K562 (cell line): ENCODE data around the gene MCU. TPM values are rescaled to one million over a fixed set of nuclear protein-coding genes. Genes with fewer than 3 reads are reported as not detected.

Source experiments
- ATAC-seq: fragments of 200-7000 bp; cut with Tn5 transposase; 3 replicates; pipeline ENCODE4 v1.9.1; 2020; ENCODE audit warnings: moderate library complexity
- BruUV-seq: library from RNA; stranded (reverse); fragments of 400-500 nt; replicated peaks from 2 replicates; lab custom pipeline; 2021; lab: Mats Ljungman, UMichigan
- CTCF ChIA-PET: fragments of 300-600 bp; formaldehyde crosslinking; extraction: SDS; loops from one replicate; lab custom pipeline; 2021; ENCODE audit warnings: low intra/inter-chr PET ratio; lab: Yijun Ruan, JAX
- POLR2A ChIA-PET: fragments of 300-600, 350-650 bp; sonication (Branson Sonifier 250); formaldehyde crosslinking; extraction: SDS; loops from one replicate; lab custom pipeline; 2021; ENCODE audit warnings: antibody characterized with exemption, inconsistent platforms; lab: Yijun Ruan, JAX
- DNase-seq, 4 experiments: peaks; one replicate each; pipeline versions ENCODE4 v3.0.0 to v3.0.0-alpha.2; 2011 to 2018; ENCODE audit warnings: low spot score in 3 of 4, mixed read lengths in 3 of 4; ENCODE audit errors: extremely low read depth in 1 of 4
- FAIRE-seq: peaks from 2 replicates; lab custom pipeline; 2011; peaks lifted over from hg19 to GRCh38; lab: Jason Lieb, UNC
- H2AFZ ChIP-seq: 2 replicates; pipeline ENCODE4 v1.6.0; 2011; ENCODE audit warnings: low read depth, low read length, control low read depth, inconsistent platforms
- H3K27ac ChIP-seq: fragments of 200-600 bp; 3 replicates; pipeline ENCODE4 v1.8.0; 2011; ENCODE audit warnings: low read depth, mild to moderate bottlenecking, control low read depth, inconsistent platforms, low read length, moderate library complexity, mixed read lengths; ENCODE audit errors: extremely low read depth
- H3K27me3 ChIP-seq, 2 experiments: fragments of 300-600 bp in 1 of 2; 2 replicates in 1 of 2; 3 replicates in 1 of 2; pipeline versions ENCODE4 v1.6.0 to v1.8.0; 2011; ENCODE audit warnings: inconsistent platforms in 2 of 2, low read length in 2 of 2, mild to moderate bottlenecking in 1 of 2, mixed read lengths in 1 of 2, moderate library complexity in 1 of 2; ENCODE audit not compliant: control insufficient read depth in 2 of 2, insufficient read depth in 2 of 2
- H3K36me3 ChIP-seq: fragments of 300-600 bp; 3 replicates; pipeline ENCODE4 v1.8.0; 2011; ENCODE audit warnings: mild to moderate bottlenecking, low read length, inconsistent platforms; ENCODE audit not compliant: control insufficient read depth, insufficient read depth
- H3K4me1 ChIP-seq, 2 experiments: fragments of 200-600 bp in 1 of 2; replicated peaks in 1 of 2; 2 replicates in 1 of 2; 3 replicates in 1 of 2; pipeline versions ENCODE4 v1.5.1 to v1.8.0; 2011; ENCODE audit warnings: inconsistent platforms in 2 of 2, low read length in 2 of 2, mild to moderate bottlenecking in 1 of 2, mixed read lengths in 1 of 2, moderate library complexity in 1 of 2; ENCODE audit not compliant: control insufficient read depth in 2 of 2, insufficient read depth in 2 of 2
- H3K4me2 ChIP-seq: 2 replicates; pipeline ENCODE4 v1.6.1; 2011; ENCODE audit warnings: low read length, control low read depth, inconsistent platforms, mixed read lengths; ENCODE audit not compliant: insufficient read depth
- H3K4me3 ChIP-seq: fragments of 200-600 bp; sonication (generic), shearing (Covaris generic); 2 replicates; pipeline ENCODE4 v1.5.1; 2016; ENCODE audit warnings: control low read depth, inconsistent platforms
- H3K79me2 ChIP-seq: fragments of 200-600 bp; 3 replicates; pipeline ENCODE4 v1.8.0; 2011; ENCODE audit warnings: low read length, inconsistent platforms; ENCODE audit not compliant: control insufficient read depth, insufficient read depth
- H3K9ac ChIP-seq, 2 experiments: 2 replicates each; pipeline versions ENCODE4 v1.6.0 to v1.6.1; 2011; ENCODE audit warnings: low read depth in 2 of 2, low read length in 2 of 2, control low read depth in 1 of 2, inconsistent platforms in 1 of 2, mild to moderate bottlenecking in 1 of 2, mixed read lengths in 1 of 2; ENCODE audit not compliant: insufficient read depth in 1 of 2
- H3K9me1 ChIP-seq: one replicate; pipeline ENCODE4 v1.6.0; 2011; ENCODE audit warnings: inconsistent platforms, mild to moderate bottlenecking, low read length, moderate library complexity; ENCODE audit not compliant: control insufficient read depth, insufficient read depth
- H3K9me3 ChIP-seq: replicated peaks from 2 replicates; pipeline ENCODE4 v1.5.1; 2011; ENCODE audit warnings: low read depth, low read length, inconsistent platforms; ENCODE audit not compliant: control insufficient read depth, insufficient read depth
- H4K20me1 ChIP-seq: replicated peaks from 2 replicates; pipeline ENCODE4 v1.6.1; 2011; ENCODE audit warnings: low read length, inconsistent platforms, mixed read lengths; ENCODE audit not compliant: control insufficient read depth, insufficient read depth
- PTRF ChIP-seq: fragments of 450-650 bp; IDR thresholded peaks from 2 replicates; pipeline ENCODE4 v1.6.1; 2016; ENCODE audit warnings: mild to moderate bottlenecking, missing genetic modification characterization, missing compliant biosample characterization
- STAT5A ChIP-seq: IDR thresholded peaks from 2 replicates; pipeline ENCODE4 v1.6.1; 2012; ENCODE audit warnings: low read length, inconsistent platforms, borderline replicate concordance
- WGBS: fragments of 100-300 bp; shearing (Covaris generic); methylation state at CpG from one replicate; pipeline ENCODE4 v1.1.6; 2016; ENCODE audit warnings: low coverage, mixed read lengths; ENCODE audit not compliant: insufficient coverage; ENCODE audit errors: missing lambda C conversion rate; 5-methylcytosine and 5-hydroxymethylcytosine counted together
- in situ Hi-C: fragments of 300-500 bp; cut with MboI; formaldehyde crosslinking; loops from 4 replicates; pipeline ENCODE4 v1.15.0; 2018; ENCODE audit warnings: inconsistent platforms, mixed read lengths
- intact Hi-C: fragments of 100-400 bp; cut with micrococcal nuclease; formaldehyde crosslinking; loops from 2 replicates; pipeline ENCODE4 v1.14.2; 2022
- polyA plus RNA-seq, 8 experiments: library from polyadenylated mRNA; depleted of rRNA in 4 of 8; stranded (reverse) in 5 of 8; unstranded in 3 of 8; fragments of >200 nt; fragmentation: Nextera tagmentation in 2 of 8; fragmentation: Illumina TruSeq in 1 of 8; extraction: Ambion mirVana in 2 of 8; extraction: Trizol in 1 of 8; gene quantifications; 2 replicates each; pipeline versions ENCODE4 v1.2.1 to v1.2.3, GENCODE V29; 2011 to 2014; ENCODE audit warnings: inconsistent platforms in 1 of 8, missing spikeins in 1 of 8
- total RNA-seq, 7 experiments: library from RNA; depleted of rRNA in 6 of 7; stranded (reverse); fragments of >200 nt in 6 of 7; fragmentation: Illumina TruSeq in 2 of 7; extraction: Trizol in 2 of 7; gene quantifications; 2 replicates each; pipeline versions ENCODE4 v1.2.1 to v1.2.3, GENCODE V29; 2011 to 2021; ENCODE audit warnings: low replicate concordance in 1 of 7
- TF ChIP-seq, protein P1 (sequence below): fragments of 450-650 bp; IDR thresholded peaks from 2 replicates; pipeline ENCODE4 v1.6.1; 2016; ENCODE audit warnings: low read depth
- TF ChIP-seq, protein P2 (sequence below): sonication (generic); formaldehyde crosslinking; IDR thresholded peaks from 2 replicates; pipeline ENCODE4 v1.8.0; 2022; ENCODE audit warnings: missing genetic modification reagents, mild to moderate bottlenecking, borderline replicate concordance

The MCU gene
- total and polyA plus RNA-seq, 9 of the 15 experiments (the other 6 are each of a cell fraction or from before 2014, with no cell fraction given), result 8.2 to 88.8 (median 21.3) TPM

DNA sequence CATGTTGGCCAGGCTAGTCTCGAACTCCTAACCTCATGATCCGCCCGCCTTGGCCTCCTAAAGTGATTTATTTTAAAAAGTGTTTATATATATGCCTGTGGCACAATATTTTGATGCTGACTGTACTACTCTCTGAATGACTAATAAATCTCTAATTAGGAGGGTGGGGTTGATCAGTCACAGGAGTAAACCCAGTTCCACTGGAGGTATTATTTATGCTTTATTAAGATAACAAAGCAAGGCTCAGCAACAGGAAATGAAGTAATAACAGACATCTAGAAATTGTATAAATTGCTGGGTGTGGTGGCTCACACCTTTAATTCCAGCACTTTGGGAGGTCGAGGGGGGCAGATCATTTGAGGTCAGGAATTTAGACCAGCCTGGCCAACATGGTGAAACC, 26.0 kb upstream of the MCU start:
- CTCF ChIA-PET, result no interaction called here
- Histone ChIP-seq H2AFZ (no peak overlapping the region), H3K4me1 (no peaks in the 10 kb centered on the region), H3K27ac (no peak overlapping the region), H3K9ac (no peak overlapping the region), H3K4me3 (no peak overlapping the region), H3K36me3 (no peaks in the 10 kb centered on the region), H4K20me1 (no peaks in the 10 kb centered on the region), H3K4me2 (no peak overlapping the region), H3K9me3 (no peaks in the 10 kb centered on the region), H3K27me3 (no peaks in the 10 kb centered on the region), H3K79me2 (no peaks in the 10 kb centered on the region), H3K9me1 (no peaks in the 10 kb centered on the region)
- intact Hi-C loops, result no loop called here
- ATAC-seq (no peak), DNase-seq (no peak), FAIRE-seq (no peak)
- POLR2A ChIA-PET, result interaction anchor here (1.6 to 2.0 kb wide), 3 partner anchors 10 to 14 kb away, joined by 3 to 5 read pairs (median 5); no protein-coding TSS in a partner anchor
- no TSS peak for BruUV-seq
- 45% methylated on average over 4 of the region's 4 CpGs for WGBS
- in situ Hi-C loops, result no loop called here
- TF ChIP-seq STAT5A (no peak), PTRF (tag) (no peak)
- TF ChIP-seq, protein P1, sequence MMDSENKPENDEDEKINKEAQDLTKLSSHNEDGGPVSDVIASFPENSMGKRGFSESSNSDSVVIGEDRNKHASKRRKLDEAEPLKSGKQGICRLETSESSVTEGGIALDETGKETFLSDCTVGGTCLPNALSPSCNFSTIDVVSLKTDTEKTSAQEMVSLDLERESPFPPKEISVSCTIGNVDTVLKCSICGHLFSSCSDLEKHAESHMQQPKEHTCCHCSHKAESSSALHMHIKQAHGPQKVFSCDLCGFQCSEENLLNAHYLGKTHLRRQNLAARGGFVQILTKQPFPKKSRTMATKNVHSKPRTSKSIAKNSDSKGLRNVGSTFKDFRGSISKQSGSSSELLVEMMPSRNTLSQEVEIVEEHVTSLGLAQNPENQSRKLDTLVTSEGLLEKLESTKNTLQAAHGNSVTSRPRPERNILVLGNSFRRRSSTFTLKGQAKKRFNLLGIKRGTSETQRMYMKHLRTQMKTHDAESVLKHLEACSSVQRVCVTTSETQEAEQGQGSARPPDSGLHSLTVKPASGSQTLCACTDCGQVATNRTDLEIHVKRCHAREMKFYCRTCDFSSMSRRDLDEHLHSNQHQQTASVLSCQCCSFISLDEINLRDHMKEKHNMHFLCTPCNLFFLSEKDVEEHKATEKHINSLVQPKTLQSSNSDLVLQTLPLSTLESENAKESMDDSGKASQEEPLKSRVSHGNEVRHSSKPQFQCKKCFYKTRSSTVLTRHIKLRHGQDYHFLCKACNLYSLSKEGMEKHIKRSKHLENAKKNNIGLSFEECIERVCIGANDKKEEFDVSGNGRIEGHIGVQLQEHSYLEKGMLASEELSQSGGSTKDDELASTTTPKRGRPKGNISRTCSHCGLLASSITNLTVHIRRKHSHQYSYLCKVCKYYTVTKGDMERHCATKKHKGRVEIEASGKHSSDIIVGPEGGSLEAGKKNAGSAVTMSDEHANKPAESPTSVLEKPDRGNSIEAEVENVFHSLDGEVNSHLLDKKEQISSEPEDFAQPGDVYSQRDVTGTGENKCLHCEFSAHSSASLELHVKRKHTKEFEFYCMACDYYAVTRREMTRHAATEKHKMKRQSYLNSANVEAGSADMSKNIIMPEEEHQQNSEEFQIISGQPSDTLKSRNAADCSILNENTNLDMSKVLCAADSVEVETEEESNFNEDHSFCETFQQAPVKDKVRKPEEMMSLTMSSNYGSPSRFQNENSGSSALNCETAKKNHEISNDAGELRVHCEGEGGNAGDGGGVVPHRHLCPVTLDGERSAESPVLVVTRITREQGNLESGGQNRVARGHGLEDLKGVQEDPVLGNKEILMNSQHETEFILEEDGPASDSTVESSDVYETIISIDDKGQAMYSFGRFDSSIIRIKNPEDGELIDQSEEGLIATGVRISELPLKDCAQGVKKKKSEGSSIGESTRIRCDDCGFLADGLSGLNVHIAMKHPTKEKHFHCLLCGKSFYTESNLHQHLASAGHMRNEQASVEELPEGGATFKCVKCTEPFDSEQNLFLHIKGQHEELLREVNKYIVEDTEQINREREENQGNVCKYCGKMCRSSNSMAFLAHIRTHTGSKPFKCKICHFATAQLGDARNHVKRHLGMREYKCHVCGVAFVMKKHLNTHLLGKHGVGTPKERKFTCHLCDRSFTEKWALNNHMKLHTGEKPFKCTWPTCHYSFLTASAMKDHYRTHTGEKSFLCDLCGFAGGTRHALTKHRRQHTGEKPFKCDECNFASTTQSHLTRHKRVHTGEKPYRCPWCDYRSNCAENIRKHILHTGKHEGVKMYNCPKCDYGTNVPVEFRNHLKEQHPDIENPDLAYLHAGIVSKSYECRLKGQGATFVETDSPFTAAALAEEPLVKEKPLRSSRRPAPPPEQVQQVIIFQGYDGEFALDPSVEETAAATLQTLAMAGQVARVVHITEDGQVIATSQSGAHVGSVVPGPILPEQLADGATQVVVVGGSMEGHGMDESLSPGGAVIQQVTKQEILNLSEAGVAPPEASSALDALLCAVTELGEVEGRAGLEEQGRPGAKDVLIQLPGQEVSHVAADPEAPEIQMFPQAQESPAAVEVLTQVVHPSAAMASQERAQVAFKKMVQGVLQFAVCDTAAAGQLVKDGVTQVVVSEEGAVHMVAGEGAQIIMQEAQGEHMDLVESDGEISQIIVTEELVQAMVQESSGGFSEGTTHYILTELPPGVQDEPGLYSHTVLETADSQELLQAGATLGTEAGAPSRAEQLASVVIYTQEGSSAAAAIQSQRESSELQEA, result no peak
- TF ChIP-seq, protein P2, sequence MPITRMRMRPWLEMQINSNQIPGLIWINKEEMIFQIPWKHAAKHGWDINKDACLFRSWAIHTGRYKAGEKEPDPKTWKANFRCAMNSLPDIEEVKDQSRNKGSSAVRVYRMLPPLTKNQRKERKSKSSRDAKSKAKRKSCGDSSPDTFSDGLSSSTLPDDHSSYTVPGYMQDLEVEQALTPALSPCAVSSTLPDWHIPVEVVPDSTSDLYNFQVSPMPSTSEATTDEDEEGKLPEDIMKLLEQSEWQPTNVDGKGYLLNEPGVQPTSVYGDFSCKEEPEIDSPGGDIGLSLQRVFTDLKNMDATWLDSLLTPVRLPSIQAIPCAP (CRISPR knock-in tag), result no peak
